HEK293 (cell line): Measurements from ENCODE around the gene VAV3.

Experiments
- CTCF ChIA-PET: fragments of 350-600 bp; formaldehyde crosslinking; extraction: SDS; loops from one replicate; lab custom pipeline; 2021; ENCODE audit warnings: antibody characterized with exemption; lab: Yijun Ruan, JAX
- POLR2A ChIA-PET: fragments of 300-600 bp; formaldehyde crosslinking; extraction: SDS; loops from one replicate; lab custom pipeline; 2020; ENCODE audit warnings: antibody characterized with exemption, inconsistent platforms; lab: Yijun Ruan, JAX
- H3K27ac ChIP-seq: fragments of 200-500 bp; sonication (Bioruptor generic); 2 replicates; pipeline ENCODE4 v1.5.1; 2014; ENCODE audit warnings: low read depth, low read length, control low read depth, inconsistent platforms; ENCODE audit errors: extremely low read depth
- H3K36me3 ChIP-seq, 2 experiments: fragments of 200-500 bp in 1 of 2; sonication (Bioruptor generic) in 1 of 2; 1 replicate in 1 of 2; 2 replicates in 1 of 2; pipeline ENCODE4 v1.5.1; 2014 to 2017; ENCODE audit warnings: inconsistent platforms in 2 of 2, low read length in 2 of 2; ENCODE audit not compliant: control insufficient read depth in 2 of 2, insufficient read depth in 1 of 2
- H3K4me1 ChIP-seq: fragments of 200-500 bp; sonication (Bioruptor generic); 2 replicates; pipeline ENCODE4 v1.5.1; 2014; ENCODE audit warnings: mild to moderate bottlenecking, low read length, inconsistent platforms; ENCODE audit not compliant: control insufficient read depth, insufficient read depth
- H3K4me3 ChIP-seq: 2 replicates; pipeline ENCODE4 v1.5.1; 2011; ENCODE audit warnings: low read depth, mild to moderate bottlenecking, control low read depth, low read length, moderate library complexity
- H3K9me3 ChIP-seq: fragments of 200-500 bp; sonication (Bioruptor generic); 2 replicates; pipeline ENCODE4 v1.5.1; 2014; ENCODE audit warnings: low read depth, low read length, inconsistent platforms; ENCODE audit not compliant: control insufficient read depth, insufficient read depth
- GLIS1 ChIP-seq: fragments of 450-650 bp; formaldehyde crosslinking; IDR thresholded peaks from 2 replicates; pipeline ENCODE4 v1.5.1; 2016; ENCODE audit warnings: missing biosample characterization, missing genetic modification characterization
- RBAK ChIP-seq: fragments of 450-650 bp; formaldehyde crosslinking; IDR thresholded peaks from 2 replicates; pipeline ENCODE4 v1.5.1; 2016; ENCODE audit warnings: missing biosample characterization, missing genetic modification characterization
- SCRT1 ChIP-seq: fragments of 450-650 bp; formaldehyde crosslinking; IDR thresholded peaks from 2 replicates; pipeline ENCODE4 v1.5.1; 2016; ENCODE audit warnings: missing biosample characterization, missing genetic modification characterization, borderline replicate concordance
- SCRT2 ChIP-seq: fragments of 450-650 bp; formaldehyde crosslinking; IDR thresholded peaks from 2 replicates; pipeline ENCODE4 v1.5.1; 2016; ENCODE audit warnings: missing biosample characterization, missing genetic modification characterization
- WT1 ChIP-seq: fragments of 450-650 bp; formaldehyde crosslinking; IDR thresholded peaks from 2 replicates; pipeline ENCODE4 v1.5.1; 2016; ENCODE audit warnings: missing biosample characterization, missing genetic modification characterization
- ZNF132 ChIP-seq: fragments of 450-650 bp; formaldehyde crosslinking; IDR thresholded peaks from 2 replicates; pipeline ENCODE4 v1.5.1; 2017; ENCODE audit warnings: missing biosample characterization, missing genetic modification characterization, borderline replicate concordance
- ZNF169 ChIP-seq: fragments of 450-650 bp; formaldehyde crosslinking; IDR thresholded peaks from 2 replicates; pipeline ENCODE4 v1.5.1; 2016; ENCODE audit warnings: missing biosample characterization, missing genetic modification characterization
- ZNF239 ChIP-seq: fragments of 450-650 bp; formaldehyde crosslinking; IDR thresholded peaks from 2 replicates; pipeline ENCODE4 v1.5.1; 2016; ENCODE audit warnings: missing biosample characterization, missing genetic modification characterization
- ZNF292 ChIP-seq: fragments of 450-650 bp; formaldehyde crosslinking; IDR thresholded peaks from 2 replicates; pipeline ENCODE4 v1.5.1; 2016; ENCODE audit warnings: low read depth, missing biosample characterization, missing genetic modification characterization, borderline replicate concordance
- ZNF302 ChIP-seq: fragments of 450-650 bp; formaldehyde crosslinking; IDR thresholded peaks from 2 replicates; pipeline ENCODE4 v1.5.1; 2016; ENCODE audit warnings: missing biosample characterization, missing genetic modification characterization, low read depth
- ZNF341 ChIP-seq: fragments of 450-650 bp; formaldehyde crosslinking; IDR thresholded peaks from 2 replicates; pipeline ENCODE4; 2016; ENCODE audit warnings: low read depth, missing biosample characterization, missing genetic modification characterization
- ZNF544 ChIP-seq: fragments of 450-650 bp; formaldehyde crosslinking; IDR thresholded peaks from 2 replicates; pipeline ENCODE4 v1.5.0; 2017; ENCODE audit warnings: missing biosample characterization, missing genetic modification characterization
- ZNF621 ChIP-seq: fragments of 450-650 bp; formaldehyde crosslinking; IDR thresholded peaks from 2 replicates; pipeline ENCODE4 v1.5.1; 2017; ENCODE audit warnings: missing biosample characterization, missing genetic modification characterization
- ZNF677 ChIP-seq: fragments of 450-650 bp; IDR thresholded peaks from 2 replicates; pipeline ENCODE4 v1.5.0; 2018; ENCODE audit warnings: missing biosample characterization, mild to moderate bottlenecking, missing genetic modification characterization, moderate library complexity
- TF ChIP-seq, protein P1 (sequence below): fragments of 450-650 bp; formaldehyde crosslinking; IDR thresholded peaks from 2 replicates; pipeline ENCODE4 v1.5.1; 2016; ENCODE audit warnings: missing biosample characterization, missing genetic modification characterization, borderline replicate concordance
- TF ChIP-seq, protein P2 (sequence below): fragments of 450-650 bp; formaldehyde crosslinking; IDR thresholded peaks from 2 replicates; pipeline ENCODE4 v1.5.1; 2016; ENCODE audit warnings: missing biosample characterization, missing genetic modification characterization

VAV3 gene

DNA sequence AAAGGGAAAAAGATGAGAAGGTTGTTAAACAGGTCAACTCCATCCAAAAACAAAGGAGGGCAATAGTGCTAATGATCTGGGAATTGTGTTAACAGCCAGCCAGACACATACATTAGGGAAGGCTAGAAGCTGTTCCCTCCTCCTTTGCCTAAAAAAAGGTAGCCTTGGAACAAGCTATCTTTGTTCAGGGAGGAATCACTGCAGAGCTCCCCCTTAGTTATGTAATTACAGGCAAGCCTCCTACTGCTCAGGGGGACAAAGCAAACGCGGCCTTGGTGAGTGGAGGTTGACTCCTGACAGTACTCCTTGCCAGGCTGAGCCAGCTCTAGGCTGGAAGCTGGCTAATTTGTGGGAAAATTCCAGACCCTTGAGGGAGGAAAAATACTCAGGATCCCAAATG is 97.6 kb downstream of the VAV3 start:
- Histone ChIP-seq H3K4me3 (no peak overlapping the region), H3K9me3 (no peaks in the 10 kb centered on the region), H3K36me3 (no peaks in the 10 kb centered on the region), H3K4me1 (no peaks in the 10 kb centered on the region), H3K27ac (no peak overlapping the region)
- ChIA-PET POLR2A (no interaction called here), CTCF (interaction anchor here (0.5 kb wide), 1 partner anchor 158 kb away, joined by 3 read pairs; no protein-coding TSS in a partner anchor)
- no peak for TF ChIP-seq SCRT1 (tag by site-specific recombination)

DNA sequence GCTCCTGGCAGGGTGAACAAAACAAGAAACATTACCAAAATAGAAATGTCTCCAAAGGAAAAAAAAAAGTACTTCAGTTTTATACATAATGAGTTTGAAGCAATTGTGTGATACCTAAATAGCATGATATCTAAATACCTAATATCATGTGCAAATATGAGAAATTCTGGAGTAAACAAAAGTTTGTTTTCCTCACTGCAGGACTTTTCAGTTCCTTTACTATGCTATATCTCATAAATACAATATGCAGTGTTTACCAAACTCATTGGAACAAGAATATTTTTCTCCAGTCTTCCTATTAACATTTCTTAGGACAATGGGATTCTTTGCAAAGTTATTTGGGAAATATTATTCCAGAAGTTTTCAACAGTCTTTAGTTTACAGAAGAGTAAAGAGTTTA is 98.1 kb downstream of the VAV3 start:
- Histone ChIP-seq H3K36me3 (no peaks in the 10 kb centered on the region), H3K4me3 (no peak overlapping the region), H3K9me3 (no peaks in the 10 kb centered on the region), H3K27ac (no peak overlapping the region), H3K4me1 (no peaks in the 10 kb centered on the region)
- ChIA-PET POLR2A (no interaction called here), CTCF (no interaction called here)
- TF ChIP-seq ZNF239 (tag by site-specific recombination): peak; percentile 89
- no peak for TF ChIP-seq ZNF302 (tag by site-specific recombination)

DNA sequence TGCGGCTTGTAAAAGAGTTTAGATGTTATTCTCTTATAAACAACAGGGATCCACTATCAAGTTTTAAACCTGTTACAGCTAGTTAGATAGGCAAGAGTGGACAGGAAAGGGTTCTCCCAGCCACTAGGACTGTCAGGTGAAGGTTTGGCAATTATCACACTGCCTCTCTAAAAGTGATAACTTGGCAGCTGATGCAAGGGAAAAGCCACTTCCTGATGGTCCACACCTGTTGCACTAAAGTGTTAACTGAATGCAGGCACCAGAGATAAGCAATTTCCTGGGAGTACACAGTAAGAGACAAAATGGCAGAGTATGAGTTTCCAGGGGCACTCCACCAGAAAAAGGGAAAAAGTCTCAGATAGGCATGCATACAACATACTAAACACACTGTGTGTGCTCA is 99.4 kb downstream of the VAV3 start:
- H3K4me3 ChIP-seq: no peak overlapping the region
- TF ChIP-seq SCRT1 (tag by site-specific recombination) (peak; percentile 65; the same call in 1 of the 2 replicates), SCRT2 (peak; percentile 94), RBAK (tag by site-specific recombination) (no peak)
- POLR2A ChIA-PET: no interaction called here
- no peaks in the 10 kb centered on the region for H3K9me3 ChIP-seq
- H3K36me3 ChIP-seq: no peaks in the 10 kb centered on the region
- no peaks in the 10 kb centered on the region for H3K4me1 ChIP-seq
- no peak overlapping the region for H3K27ac ChIP-seq
- CTCF ChIA-PET: interaction anchor here (1.8 kb wide), 1 partner anchor 260 kb away, joined by 4 read pairs; no protein-coding TSS in a partner anchor

DNA sequence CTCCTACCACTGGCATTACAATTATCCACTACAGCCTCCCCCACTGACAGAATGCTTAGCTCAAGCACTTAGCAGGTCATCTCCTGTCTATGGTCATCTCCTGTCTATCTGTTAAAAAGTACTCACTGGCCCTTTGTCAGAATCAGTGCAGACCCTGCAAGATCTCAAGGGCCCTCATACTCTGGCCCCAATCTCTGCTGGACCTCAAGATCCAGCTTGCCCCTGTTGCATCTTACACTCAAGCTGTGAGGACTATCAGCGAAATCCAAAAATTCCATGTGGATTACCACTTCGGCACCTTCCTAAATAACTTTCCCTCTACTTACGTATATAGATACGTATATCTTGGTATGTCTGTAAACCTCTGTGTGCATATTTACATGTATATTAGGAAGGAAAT is 101.6 kb downstream of the VAV3 start:
- TF ChIP-seq ZNF341 (tag by site-specific recombination) (no peak), ZNF169 (no peak), ZNF292 (no peak), GLIS1 (tag by site-specific recombination) (no peak), SCRT1 (tag by site-specific recombination) (no peak), ZNF132 (tag by site-specific recombination) (no peak), ZNF677 (tag by site-specific recombination) (no peak), ZNF302 (tag by site-specific recombination) (no peak), ZNF544 (no peak), WT1 (no peak), ZNF621 (tag by site-specific recombination) (no peak)
- TF ChIP-seq, protein P1, sequence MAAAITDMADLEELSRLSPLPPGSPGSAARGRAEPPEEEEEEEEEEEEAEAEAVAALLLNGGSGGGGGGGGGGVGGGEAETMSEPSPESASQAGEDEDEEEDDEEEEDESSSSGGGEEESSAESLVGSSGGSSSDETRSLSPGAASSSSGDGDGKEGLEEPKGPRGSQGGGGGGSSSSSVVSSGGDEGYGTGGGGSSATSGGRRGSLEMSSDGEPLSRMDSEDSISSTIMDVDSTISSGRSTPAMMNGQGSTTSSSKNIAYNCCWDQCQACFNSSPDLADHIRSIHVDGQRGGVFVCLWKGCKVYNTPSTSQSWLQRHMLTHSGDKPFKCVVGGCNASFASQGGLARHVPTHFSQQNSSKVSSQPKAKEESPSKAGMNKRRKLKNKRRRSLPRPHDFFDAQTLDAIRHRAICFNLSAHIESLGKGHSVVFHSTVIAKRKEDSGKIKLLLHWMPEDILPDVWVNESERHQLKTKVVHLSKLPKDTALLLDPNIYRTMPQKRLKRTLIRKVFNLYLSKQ (tag by site-specific recombination): no peak
- TF ChIP-seq, protein P2, sequence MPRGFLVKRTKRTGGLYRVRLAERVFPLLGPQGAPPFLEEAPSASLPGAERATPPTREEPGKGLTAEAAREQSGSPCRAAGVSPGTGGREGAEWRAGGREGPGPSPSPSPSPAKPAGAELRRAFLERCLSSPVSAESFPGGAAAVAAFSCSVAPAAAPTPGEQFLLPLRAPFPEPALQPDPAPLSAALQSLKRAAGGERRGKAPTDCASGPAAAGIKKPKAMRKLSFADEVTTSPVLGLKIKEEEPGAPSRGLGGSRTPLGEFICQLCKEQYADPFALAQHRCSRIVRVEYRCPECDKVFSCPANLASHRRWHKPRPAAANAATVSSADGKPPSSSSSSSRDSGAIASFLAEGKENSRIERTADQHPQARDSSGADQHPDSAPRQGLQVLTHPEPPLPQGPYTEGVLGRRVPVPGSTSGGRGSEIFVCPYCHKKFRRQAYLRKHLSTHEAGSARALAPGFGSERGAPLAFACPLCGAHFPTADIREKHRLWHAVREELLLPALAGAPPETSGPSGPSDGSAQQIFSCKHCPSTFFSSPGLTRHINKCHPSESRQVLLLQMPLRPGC (tag by site-specific recombination): no peak
- H3K9me3 ChIP-seq: no peaks in the 10 kb centered on the region
- CTCF ChIA-PET: no interaction called here
- POLR2A ChIA-PET: no interaction called here
- no peak overlapping the region for H3K27ac ChIP-seq
- H3K36me3 ChIP-seq: no peaks in the 10 kb centered on the region
- H3K4me3 ChIP-seq: no peak overlapping the region
- H3K4me1 ChIP-seq: no peaks in the 10 kb centered on the region
